H9 (cell line): ENCODE results near the gene ZFP91. TPM values are rescaled to one million over a fixed set of nuclear protein-coding genes. Genes with fewer than 3 reads are reported as not detected.

ENCODE experiments used
- DNase-seq: peaks from one replicate; pipeline ENCODE4 v3.0.0-alpha.2; 2017
- H2AFZ ChIP-seq: one replicate; pipeline ENCODE4 v1.6.1; 2013; ENCODE audit warnings: mild to moderate bottlenecking, low read length, control low read depth, moderate library complexity
- H2AK5ac ChIP-seq: 2 replicates; pipeline ENCODE4 v1.6.1; 2013; ENCODE audit warnings: low read length, control low read depth, mixed read lengths; ENCODE audit not compliant: insufficient read length
- H2BK120ac ChIP-seq: one replicate; pipeline ENCODE4 v1.6.1; 2013; ENCODE audit warnings: low read depth, mild to moderate bottlenecking, low read length, control low read depth, inconsistent platforms; ENCODE audit not compliant: poor library complexity, severe bottlenecking
- H2BK12ac ChIP-seq: 2 replicates; pipeline ENCODE4 v1.6.1; 2013; ENCODE audit warnings: low read length, control low read depth, mixed read lengths, low read depth; ENCODE audit not compliant: insufficient read length
- H2BK15ac ChIP-seq: 2 replicates; pipeline ENCODE4 v1.6.1; 2013; ENCODE audit warnings: low read depth, low read length, control low read depth
- H2BK20ac ChIP-seq: one replicate; pipeline ENCODE4 v1.6.1; 2013; ENCODE audit warnings: low read depth, mild to moderate bottlenecking, low read length, control low read depth, inconsistent platforms; ENCODE audit not compliant: poor library complexity, severe bottlenecking
- H2BK5ac ChIP-seq: 2 replicates; pipeline ENCODE4 v1.6.1; 2013; ENCODE audit warnings: low read length, control low read depth, mixed read lengths; ENCODE audit not compliant: insufficient read length
- H3K14ac ChIP-seq: 2 replicates; pipeline ENCODE4 v1.6.1; 2013; ENCODE audit warnings: low read length, control low read depth; ENCODE audit not compliant: insufficient read depth
- H3K18ac ChIP-seq: 2 replicates; pipeline ENCODE4 v1.6.1; 2013; ENCODE audit warnings: low read depth, mild to moderate bottlenecking, mixed read lengths, low read length, control low read depth; ENCODE audit not compliant: insufficient read length
- H3K23ac ChIP-seq: 2 replicates; pipeline ENCODE4 v1.6.1; 2013; ENCODE audit warnings: low read length, control low read depth, mixed read lengths, low read depth; ENCODE audit not compliant: insufficient read length
- H3K23me2 ChIP-seq: 2 replicates; pipeline ENCODE4 v1.6.1; 2013; ENCODE audit warnings: low read depth, mild to moderate bottlenecking, mixed read lengths, low read length, control low read depth; ENCODE audit not compliant: insufficient read length, poor library complexity, severe bottlenecking
- H3K27ac ChIP-seq: 2 replicates; pipeline ENCODE4 v1.5.1; 2013; ENCODE audit warnings: low read length, control low read depth, mixed read lengths, low read depth; ENCODE audit not compliant: insufficient read length
- H3K27me3 ChIP-seq: 2 replicates; pipeline ENCODE4 v1.6.1; 2013; ENCODE audit warnings: low read length, control low read depth, inconsistent platforms; ENCODE audit not compliant: insufficient read depth
- H3K4ac ChIP-seq: 2 replicates; pipeline ENCODE4 v1.6.1; 2013; ENCODE audit warnings: low read depth, mild to moderate bottlenecking, control low read depth, inconsistent platforms, low read length, moderate library complexity
- H3K4me1 ChIP-seq: 2 replicates; pipeline ENCODE4 v1.6.1; 2013; ENCODE audit warnings: low read length, control low read depth, inconsistent platforms; ENCODE audit not compliant: insufficient read depth
- H3K4me2 ChIP-seq: 2 replicates; pipeline ENCODE4 v1.6.1; 2013; ENCODE audit warnings: low read length, control low read depth, mixed read lengths; ENCODE audit not compliant: insufficient read length, insufficient read depth
- H3K56ac ChIP-seq: 2 replicates; pipeline ENCODE4 v1.6.1; 2013; ENCODE audit warnings: low read depth, mild to moderate bottlenecking, mixed read lengths, low read length, control low read depth; ENCODE audit not compliant: insufficient read length
- H3K79me1 ChIP-seq: 2 replicates; pipeline ENCODE4 v1.6.1; 2013; ENCODE audit warnings: low read depth, mild to moderate bottlenecking, moderate library complexity, low read length, control low read depth, inconsistent platforms; ENCODE audit not compliant: insufficient read depth, poor library complexity, severe bottlenecking
- H3K79me2 ChIP-seq: 2 replicates; pipeline ENCODE4 v1.6.1; 2013; ENCODE audit warnings: low read length, control low read depth, inconsistent platforms; ENCODE audit not compliant: insufficient read depth
- H3K9ac ChIP-seq: 2 replicates; pipeline ENCODE4 v1.6.1; 2013; ENCODE audit warnings: low read length, control low read depth, mixed read lengths; ENCODE audit not compliant: insufficient read length; ENCODE audit errors: extremely low read depth
- H3K9me3 ChIP-seq: one replicate; pipeline ENCODE4 v1.6.1; 2013; ENCODE audit warnings: low read depth, low read length, inconsistent platforms; ENCODE audit not compliant: control insufficient read depth
- H3T11ph ChIP-seq: one replicate; pipeline ENCODE4 v1.6.1; 2013; ENCODE audit warnings: mild to moderate bottlenecking, low read length, control low read depth, inconsistent platforms
- H4K20me1 ChIP-seq: one replicate; pipeline ENCODE4 v1.6.1; 2013; ENCODE audit not compliant: control insufficient read depth, insufficient read length, insufficient read depth
- H4K5ac ChIP-seq: 2 replicates; pipeline ENCODE4 v1.6.1; 2013; ENCODE audit warnings: low read depth, mild to moderate bottlenecking, mixed read lengths, low read length, control low read depth; ENCODE audit not compliant: insufficient read length
- H4K8ac ChIP-seq: replicated peaks from 2 replicates; pipeline ENCODE4 v1.6.1; 2013; ENCODE audit warnings: low read length, control low read depth, mixed read lengths, low read depth; ENCODE audit not compliant: insufficient read length
- H4K91ac ChIP-seq: 2 replicates; pipeline ENCODE4 v1.6.1; 2013; ENCODE audit warnings: low read depth, mild to moderate bottlenecking, moderate library complexity, mixed read lengths, low read length, control low read depth; ENCODE audit not compliant: insufficient read length
- H3K27ac Mint-ChIP-seq, 3 experiments: 2 replicates in 2 of 3; 3 replicates in 1 of 3; pipeline ENCODE4 v1.8.0; 2020 to 2021; ENCODE audit warnings: mixed read lengths in 3 of 3, mild to moderate bottlenecking in 1 of 3, moderate library complexity in 1 of 3
- H3K27me3 Mint-ChIP-seq: 2 replicates; pipeline ENCODE4 v1.8.0; 2021; ENCODE audit warnings: low read depth, mild to moderate bottlenecking, moderate library complexity, mixed read lengths
- H3K36me3 Mint-ChIP-seq, 3 experiments: 2 replicates in 2 of 3; 3 replicates in 1 of 3; pipeline ENCODE4 v1.8.0; 2020 to 2021; ENCODE audit warnings: low read depth in 3 of 3, mixed read lengths in 3 of 3; ENCODE audit not compliant: insufficient read depth in 1 of 3
- H3K4me1 Mint-ChIP-seq, 2 experiments: 2 replicates each; pipeline ENCODE4 v1.8.0; 2020; ENCODE audit warnings: mixed read lengths in 2 of 2
- H3K4me3 Mint-ChIP-seq, 2 experiments: 2 replicates in 1 of 2; 3 replicates in 1 of 2; pipeline ENCODE4 v1.8.0; 2020 to 2021; ENCODE audit warnings: mild to moderate bottlenecking in 2 of 2, mixed read lengths in 2 of 2, moderate library complexity in 1 of 2
- H3K9me3 Mint-ChIP-seq, 2 experiments: 2 replicates in 1 of 2; 3 replicates in 1 of 2; pipeline ENCODE4 v1.8.0; 2020; ENCODE audit warnings: mild to moderate bottlenecking in 2 of 2, mixed read lengths in 2 of 2, moderate library complexity in 1 of 2
- CTCF ChIP-seq: fragments of 200-600 bp; sonication (generic); conservative IDR thresholded peaks from 3 replicates; pipeline ENCODE4 v1.8.0; 2021; ENCODE audit warnings: antibody characterized with exemption, mild to moderate bottlenecking
- WGBS: extraction: QIAGEN DNeasy Blood & Tissue Kit; methylation state at CpG from one replicate; pipeline ENCODE4 v1.1.7; 2013; ENCODE audit warnings: missing lambda C conversion rate, low lambda C conversion rate, mixed read lengths; ENCODE audit not compliant: insufficient read length; ENCODE audit errors: extremely low coverage; 5-methylcytosine and 5-hydroxymethylcytosine counted together
- long read RNA-seq: library from polyadenylated mRNA; unstranded; transcript quantifications from one replicate; pipeline ENCODE4 v2.0.0, GENCODE V29; 2020
- total RNA-seq: library from RNA; stranded (reverse); gene quantifications from 2 replicates; pipeline ENCODE4 v1.2.1, GENCODE V29; 2021

ZFP91 gene
- 32.6 and 32.9 TPM in 2 replicates for total RNA-seq
- long read RNA-seq, full-length matches to known transcripts: 1 of 4 reads
- long read RNA-seq, partial matches to known transcripts: 3 of 4 reads
- long read RNA-seq, other reads (novel, unspliced or antisense): 0 of 4 reads

GRCh38 chr11:58578635-58579191, at the start of gene ZFP91:
ZFP91 (plus strand) TSS chr11:58579063; CDS start chr11:58579282, 219 bp downstream.
- Histone ChIP-seq H3T11ph (no peak within 1 kb of the TSS), H3K18ac (peak within 1 kb of the TSS; percentile 98), H3K79me2 (peaks cover 23% of the 10 kb centered on the region; the same call in 1 of the 2 replicates), H4K91ac (no peak within 1 kb of the TSS), H4K20me1 (no peaks in the 10 kb centered on the region), H3K56ac (peak within 1 kb of the TSS; percentile 63), H3K9me3 (no peaks in the 10 kb centered on the region), H3K4me2 (peak within 1 kb of the TSS; percentile 86), H3K27ac (peak within 1 kb of the TSS; percentile 87), H4K5ac (peak within 1 kb of the TSS; percentile 64), H2BK15ac (no peak within 1 kb of the TSS), H4K8ac (peak within 1 kb of the TSS; percentile 17), H3K9ac (peak within 1 kb of the TSS; percentile 99), H3K4me1 (0 out of 2 replicates have a peak, but pooled peaks cover 3% of the 10 kb centered on the region), H2BK5ac (peak within 1 kb of the TSS; percentile 93), H3K4ac (no peak within 1 kb of the TSS; the same call in 1 of the 2 replicates), H3K23ac (no peak within 1 kb of the TSS), H2BK12ac (no peak within 1 kb of the TSS), H3K23me2 (peaks cover 4% of the 10 kb centered on the region), H3K27me3 (no peaks in the 10 kb centered on the region), H2BK20ac (no peak within 1 kb of the TSS), H2AFZ (peak within 1 kb of the TSS; percentile 94), H3K14ac (peak within 1 kb of the TSS; percentile 98), H2BK120ac (peak within 1 kb of the TSS; percentile 96), H2AK5ac (no peak within 1 kb of the TSS), H3K79me1 (no peaks in the 10 kb centered on the region)
- Mint-ChIP-seq H3K36me3 (peaks cover 0 to 6% (median 3%) of the 10 kb centered on the region in 3 experiments; a peak in 5 of 7 replicates), H3K27ac (peak within 1 kb of the TSS; percentile 100), H3K4me1 (peaks cover 26 to 29% of the 10 kb centered on the region in 2 experiments), H3K9me3 (no peaks in the 10 kb centered on the region; a peak in 2 of 5 replicates), H3K27me3 (no peaks in the 10 kb centered on the region; the same call in 1 of the 2 replicates), H3K4me3 (peak within 1 kb of the TSS; percentile 99 to 100)
- TF ChIP-seq CTCF: no peak
- peak; percentile 96 for DNase-seq
- WGBS: no CpG with 5 or more reads among the region's 51 CpGs
